ENCODE results near the gene VPREB1.
"Not testable (repeated sequence)": the region's sequence is repeated elsewhere in the genome, so short reads cannot be mapped to it uniquely, and the experiment has no call there.

The VPREB1 gene

GRCh38 chr22:22294641-22295040 lies 50.1 kb downstream of the VPREB1 start:
- not testable (repeated sequence) for DNase-seq

Measured in erythroblast (primary cell).